Measurements from ENCODE around the gene FBXL13.

GRCh38 chr7:102992938-102993717, 81.5 kb downstream of the FBXL13 start:
- TF ChIP-seq POLR2A (IDR thresholded peaks at IDR 0.05) (no peak), CTCF (IDR thresholded peaks at IDR 0.05) (no peak)
